Mesodermal cell (in vitro differentiated cells): ENCODE data around the gene TMEM117.

ENCODE experiments used
- H3K27ac ChIP-seq: 2 replicates; pipeline ENCODE4 v1.7.0; 2013; ENCODE audit warnings: mild to moderate bottlenecking, low read depth, low read length, moderate library complexity; ENCODE audit not compliant: severe bottlenecking
- H3K36me3 ChIP-seq: 2 replicates; pipeline ENCODE4 v1.7.1; 2013; ENCODE audit warnings: mild to moderate bottlenecking, low read length, moderate library complexity; ENCODE audit not compliant: control insufficient read depth, insufficient read depth
- H3K4me1 ChIP-seq: one replicate; pipeline ENCODE4 v1.7.1; 2013; ENCODE audit warnings: mild to moderate bottlenecking, low read length; ENCODE audit not compliant: insufficient read depth, control insufficient read depth, poor library complexity, severe bottlenecking
- H3K4me3 ChIP-seq: 2 replicates; pipeline ENCODE4 v1.7.0; 2013; ENCODE audit warnings: low read length, control low read depth, mild to moderate bottlenecking; ENCODE audit not compliant: insufficient read depth, poor library complexity, severe bottlenecking; ENCODE audit errors: extremely low read depth
- H3K9me3 ChIP-seq: 2 replicates; pipeline ENCODE4 v1.7.1; 2013; ENCODE audit warnings: mild to moderate bottlenecking, low read length, moderate library complexity; ENCODE audit not compliant: control insufficient read depth
- WGBS, 2 experiments: methylation state at CpG; one replicate each; pipeline ENCODE4 v1.1.5; 2013; ENCODE audit warnings: missing lambda C conversion rate in 2 of 2; ENCODE audit not compliant: insufficient coverage in 2 of 2; 5-methylcytosine and 5-hydroxymethylcytosine counted together

TMEM117 gene

DNA sequence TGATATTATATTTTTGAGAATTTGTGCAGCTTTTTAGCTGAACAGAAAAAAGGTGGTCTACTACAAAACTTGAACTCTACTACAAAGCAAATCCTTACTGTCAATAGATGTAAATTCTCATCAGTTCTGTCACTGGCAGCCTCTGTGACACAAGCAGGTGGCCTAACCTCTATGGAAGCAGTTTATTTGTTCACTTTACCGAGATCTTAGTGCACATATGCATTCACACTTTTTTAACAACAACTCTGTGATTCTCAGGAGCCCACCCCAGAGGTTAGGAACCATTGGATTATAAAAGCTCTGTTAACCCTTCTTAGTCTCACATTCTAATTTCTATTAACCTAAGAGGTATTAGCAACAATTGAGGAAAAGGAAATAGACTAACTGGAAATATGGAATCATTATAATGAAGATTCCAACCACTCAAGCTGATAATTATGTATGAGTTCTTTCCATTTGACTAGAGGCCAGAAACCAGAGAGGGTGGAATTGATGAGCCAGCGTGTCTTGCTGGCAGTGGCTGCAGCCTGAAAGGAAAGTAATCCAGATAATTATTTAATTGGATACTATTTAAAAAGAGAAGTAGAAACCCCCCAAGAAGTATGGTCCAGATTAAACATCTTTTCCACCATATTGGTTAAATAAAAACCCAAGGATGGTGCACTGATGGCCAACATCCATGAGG lies 451.1 kb downstream of the TMEM117 start:
- H3K36me3 ChIP-seq: no peaks in the 10 kb centered on the region
- no peaks in the 10 kb centered on the region for H3K4me1 ChIP-seq
- no CpG with 5 or more reads among the region's 2 CpGs for WGBS, 2 experiments
- no peaks in the 10 kb centered on the region for H3K9me3 ChIP-seq
- H3K27ac ChIP-seq: no peak overlapping the region
- H3K4me3 ChIP-seq: no peak overlapping the region

- Histone ChIP-seq H3K9me3 (no peaks in the 10 kb centered on the region), H3K27ac (no peak overlapping the region), H3K36me3 (no peaks in the 10 kb centered on the region), H3K4me3 (no peak overlapping the region), H3K4me1 (no peaks in the 10 kb centered on the region)
These were observed 451.7 kb downstream of the TMEM117 start for GRCh38 chr12:44287545-44287944.

DNA sequence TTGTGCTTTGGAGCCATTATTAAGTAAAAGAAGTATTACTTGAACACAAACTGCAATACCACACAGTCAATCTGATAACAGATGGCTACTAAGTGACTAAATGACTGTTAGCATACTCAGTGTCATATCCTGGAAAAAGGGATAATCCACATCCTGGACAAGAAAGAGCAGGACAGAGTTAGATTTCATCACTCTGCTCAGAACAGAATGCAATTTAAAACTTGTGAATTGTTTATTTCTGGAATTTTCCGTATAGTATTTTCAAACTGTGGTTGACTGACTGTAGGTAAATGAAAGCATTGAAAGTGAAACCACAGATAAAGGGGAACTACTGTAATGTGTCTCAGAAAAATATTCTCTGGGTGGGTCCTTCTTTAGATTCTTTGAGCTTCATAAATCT lies 458.8 kb downstream of the TMEM117 start:
- 100% methylated on average over 1 of the region's 1 CpG; no CpG with 5 or more reads in 1 of the 2 experiments for WGBS, 2 experiments
- H3K9me3 ChIP-seq: no peaks in the 10 kb centered on the region
- H3K4me3 ChIP-seq: no peak overlapping the region
- no peaks in the 10 kb centered on the region for H3K4me1 ChIP-seq
- H3K27ac ChIP-seq: no peak overlapping the region
- H3K36me3 ChIP-seq: no peaks in the 10 kb centered on the region

DNA sequence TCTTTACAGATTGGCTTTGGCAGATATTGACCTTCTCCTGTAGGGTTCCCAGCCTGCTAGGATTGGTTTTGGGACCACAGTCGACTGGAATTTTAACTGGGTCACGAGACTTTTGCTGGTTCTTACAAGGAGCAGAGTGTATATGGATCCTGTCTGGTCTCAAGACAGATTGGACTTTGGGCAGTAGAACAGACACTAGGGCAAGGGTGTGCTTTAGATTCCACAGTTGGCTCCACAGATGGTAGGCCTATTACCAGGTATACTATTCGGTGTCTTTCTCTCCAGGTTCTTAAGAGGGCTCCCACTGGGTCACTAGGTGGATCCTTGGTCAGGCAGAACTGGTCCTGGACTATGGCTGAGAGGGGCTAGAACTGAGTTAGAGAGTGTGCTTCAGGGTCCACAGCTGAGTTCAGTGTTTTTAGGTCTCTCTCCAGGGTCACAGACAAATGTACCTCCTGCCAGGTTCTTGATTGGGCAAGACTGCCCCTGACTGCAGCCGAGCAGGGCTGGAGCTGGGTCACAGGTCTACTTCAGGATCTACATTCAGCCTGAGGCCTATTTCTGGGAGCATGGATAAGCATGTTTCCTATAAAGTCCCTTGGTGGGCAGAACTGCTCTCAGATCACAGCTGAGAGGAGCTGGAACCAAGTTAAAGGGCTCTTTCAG lies 460.2 kb downstream of the TMEM117 start:
- Histone ChIP-seq H3K27ac (no peak overlapping the region), H3K4me1 (no peaks in the 10 kb centered on the region)

DNA sequence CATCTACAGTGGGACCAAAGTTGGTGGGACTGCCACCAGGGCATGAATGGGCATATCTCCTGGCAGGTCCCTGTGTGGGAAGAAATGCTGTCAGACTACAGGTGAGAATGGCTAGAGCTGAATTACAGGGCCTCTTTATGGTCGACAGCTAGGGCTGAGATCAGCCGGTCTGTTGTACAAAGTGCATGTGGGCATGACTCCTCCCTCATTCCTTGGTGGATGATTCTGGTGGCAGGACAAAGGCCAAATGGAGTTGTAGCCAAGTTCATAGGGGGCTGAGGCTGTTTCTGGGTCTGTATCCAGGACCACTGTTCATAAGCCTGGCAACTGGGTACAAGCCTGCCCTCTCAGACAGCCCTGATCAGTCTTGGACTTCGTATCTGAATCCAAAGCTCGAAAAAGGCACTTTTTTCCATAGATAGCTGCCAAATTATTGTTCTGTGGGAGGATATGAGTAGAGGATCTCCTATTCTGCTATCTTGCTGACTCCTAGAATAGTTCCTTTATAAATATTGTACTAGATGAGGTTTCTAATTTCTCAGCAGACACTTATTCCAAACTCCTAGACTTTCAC lies 460.8 kb downstream of the TMEM117 start:
- H3K27ac ChIP-seq: no peak overlapping the region
- 93 to 100% methylated on average over 1 to 3 of the region's 4 CpGs for WGBS, 2 experiments
- no peaks in the 10 kb centered on the region for H3K36me3 ChIP-seq
- no peaks in the 10 kb centered on the region for H3K9me3 ChIP-seq
- no peak overlapping the region for H3K4me3 ChIP-seq
- H3K4me1 ChIP-seq: no peaks in the 10 kb centered on the region

More for the DNA sequence above, 460.2 kb downstream of the TMEM117 start:
- no peaks in the 10 kb centered on the region for H3K9me3 ChIP-seq
- WGBS, 2 experiments: 91 to 94% methylated on average over 3 to 4 of the region's 4 CpGs
- H3K4me3 ChIP-seq: no peak overlapping the region
- no peaks in the 10 kb centered on the region for H3K36me3 ChIP-seq

DNA sequence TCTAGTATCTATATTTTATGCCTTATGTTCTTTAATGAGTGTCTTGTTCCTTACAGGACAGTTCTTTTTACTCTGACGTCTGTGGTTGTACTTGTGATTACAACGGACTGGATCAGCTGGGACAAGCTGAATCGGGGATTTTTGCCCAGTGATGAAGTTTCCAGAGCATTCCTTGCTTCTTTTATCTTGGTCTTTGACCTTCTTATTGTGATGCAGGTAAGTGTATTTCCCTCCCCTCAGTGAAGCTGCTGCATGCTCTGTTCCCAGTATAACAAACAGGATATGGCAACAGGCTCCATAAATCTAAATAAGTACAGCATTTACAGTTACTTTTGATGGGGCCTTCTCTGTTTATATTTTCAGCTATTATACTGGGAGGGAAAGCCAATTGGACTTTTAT lies 463.6 kb downstream of the TMEM117 start:
- Histone ChIP-seq H3K4me3 (no peak overlapping the region), H3K9me3 (no peaks in the 10 kb centered on the region), H3K36me3 (no peaks in the 10 kb centered on the region), H3K4me1 (no peaks in the 10 kb centered on the region), H3K27ac (no peak overlapping the region)
- 49 to 50% methylated on average over 3 of the region's 3 CpGs for WGBS, 2 experiments

DNA sequence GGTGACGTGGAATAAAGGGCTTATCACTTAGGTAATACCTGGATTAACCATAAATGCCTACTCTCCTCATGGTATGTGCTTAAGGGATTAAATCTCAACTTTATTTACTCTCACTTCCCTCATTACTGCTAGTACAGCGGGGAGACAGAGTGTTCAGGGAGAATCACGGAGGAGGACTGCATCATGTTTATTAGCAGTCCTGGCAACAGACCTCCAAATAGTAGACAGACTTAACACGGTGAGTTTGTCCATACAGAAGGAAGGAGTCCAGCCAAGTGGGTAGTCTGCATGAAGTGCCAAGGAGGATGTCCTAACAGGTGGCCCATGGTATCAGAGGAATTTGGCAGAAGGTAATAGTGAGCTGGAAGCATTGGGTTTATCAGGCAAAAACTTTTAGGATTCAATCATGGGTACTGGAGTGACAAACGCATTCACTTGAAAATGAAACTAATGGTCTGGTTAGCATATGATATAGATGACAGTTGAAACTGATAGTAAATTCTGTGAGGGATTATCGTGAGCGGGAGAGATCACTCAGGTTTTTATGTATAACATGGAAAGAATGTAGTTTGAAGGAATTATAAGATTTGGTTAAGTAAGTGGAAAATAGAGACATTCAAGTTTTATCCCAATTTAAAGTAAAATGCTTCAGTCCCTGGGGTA lies 471.8 kb downstream of the TMEM117 start:
- no peaks in the 10 kb centered on the region for H3K36me3 ChIP-seq
- WGBS, 2 experiments: 88 to 95% methylated on average over 3 to 5 of the region's 7 CpGs
- H3K9me3 ChIP-seq: no peaks in the 10 kb centered on the region
- no peak overlapping the region for H3K27ac ChIP-seq
- H3K4me3 ChIP-seq: no peak overlapping the region
- no peaks in the 10 kb centered on the region for H3K4me1 ChIP-seq

GRCh38 chr12:44313188-44313587 lies 477.3 kb downstream of the TMEM117 start:
- no peaks in the 10 kb centered on the region for H3K4me1 ChIP-seq
- no peak overlapping the region for H3K27ac ChIP-seq
- H3K9me3 ChIP-seq: no peaks in the 10 kb centered on the region
- no peak overlapping the region for H3K4me3 ChIP-seq
- H3K36me3 ChIP-seq: no peaks in the 10 kb centered on the region

- 100% methylated on average over 1 of the region's 1 CpG for WGBS, 2 experiments
- H3K27ac ChIP-seq: no peak overlapping the region
- H3K4me3 ChIP-seq: no peak overlapping the region
- H3K36me3 ChIP-seq: no peaks in the 10 kb centered on the region
- H3K9me3 ChIP-seq: no peaks in the 10 kb centered on the region
- H3K4me1 ChIP-seq: no peaks in the 10 kb centered on the region
These were observed 478.2 kb downstream of the TMEM117 start for GRCh38 chr12:44314007-44314500.

DNA sequence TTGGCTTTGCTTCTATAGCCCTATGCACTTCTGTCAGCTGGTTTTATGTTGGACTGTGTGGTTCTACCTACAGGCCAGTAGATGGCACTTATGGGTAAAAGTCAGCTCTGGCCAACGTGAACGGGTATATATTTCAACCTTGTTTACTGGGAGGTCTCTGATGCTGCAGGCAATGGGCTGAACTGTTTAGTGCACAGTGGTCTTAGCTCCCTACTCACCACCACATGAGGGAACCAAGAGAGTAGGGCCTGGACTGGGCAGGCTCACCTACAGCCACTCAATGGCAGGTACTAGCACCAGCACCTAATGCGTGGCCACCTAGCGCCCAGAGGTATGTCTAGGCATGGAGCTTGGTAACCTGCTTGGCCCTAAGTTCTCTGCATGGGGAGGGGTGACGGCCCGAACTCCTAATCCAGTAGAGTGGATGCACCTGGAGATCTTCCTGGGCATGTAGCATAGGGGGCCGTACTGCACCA lies 481.8 kb downstream of the TMEM117 start:
- Histone ChIP-seq H3K36me3 (no peaks in the 10 kb centered on the region), H3K4me1 (no peaks in the 10 kb centered on the region), H3K27ac (no peak overlapping the region), H3K9me3 (no peaks in the 10 kb centered on the region), H3K4me3 (no peak overlapping the region)
- 73 to 100% methylated on average over 5 to 7 of the region's 7 CpGs for WGBS, 2 experiments
